A673 (cell line): ENCODE results near the gene FBXW4. TPM values are rescaled to one million over a fixed set of nuclear protein-coding genes. Genes with fewer than 3 reads are reported as not detected.
"Not testable (repeated sequence)": the region's sequence is repeated elsewhere in the genome, so short reads cannot be mapped to it uniquely, and the experiment has no call there.

Experiments used
- BruUV-seq: library from RNA; stranded (reverse); fragments of 400-500 nt; replicated peaks from 2 replicates; lab custom pipeline; 2021; lab: Mats Ljungman, UMichigan
- CTCF ChIA-PET: fragments of 300-600 bp; sonication (Branson Sonifier 250); formaldehyde crosslinking; loops from one replicate; lab custom pipeline; 2022; ENCODE audit warnings: antibody characterized with exemption; lab: Charles Lee
- POLR2A ChIA-PET: fragments of 300-600 bp; sonication (Branson Sonifier 250); formaldehyde crosslinking; loops from one replicate; lab custom pipeline; 2022; ENCODE audit warnings: antibody characterized with exemption; ENCODE audit not compliant: low non-redundant PET; lab: Charles Lee
- DNase-seq: peaks from one replicate; pipeline ENCODE4 v3.0.0-alpha.2; 2015; ENCODE audit warnings: low spot score
- H3K27ac ChIP-seq: fragments of 200-600 bp; sonication (generic); 2 replicates; pipeline ENCODE4 v1.5.1; 2016; ENCODE audit warnings: mixed run types, low read depth, mild to moderate bottlenecking, mixed read lengths, antibody characterized with exemption, low read length; ENCODE audit not compliant: poor library complexity, severe bottlenecking
- H3K27me3 ChIP-seq: fragments of 200-600 bp; sonication (generic); replicated peaks from 2 replicates; pipeline ENCODE4 v1.6.1; 2017; ENCODE audit warnings: mixed run types, low read depth, mild to moderate bottlenecking, mixed read lengths, antibody characterized with exemption, low read length; ENCODE audit not compliant: insufficient read depth, poor library complexity
- H3K36me3 ChIP-seq: fragments of 200-600 bp; sonication (generic); 2 replicates; pipeline ENCODE4 v1.6.1; 2016; ENCODE audit warnings: mixed run types, mild to moderate bottlenecking, mixed read lengths, antibody characterized with exemption, low read length; ENCODE audit not compliant: insufficient read depth, poor library complexity, severe bottlenecking
- H3K4me1 ChIP-seq: fragments of 200-600 bp; sonication (generic); 2 replicates; pipeline ENCODE4 v1.6.1; 2017; ENCODE audit warnings: mixed run types, mild to moderate bottlenecking, mixed read lengths, antibody characterized with exemption, low read length; ENCODE audit not compliant: insufficient read depth, poor library complexity, severe bottlenecking
- H3K4me3 ChIP-seq: fragments of 200-600 bp; sonication (generic); 2 replicates; pipeline ENCODE4 v1.5.1; 2016; ENCODE audit warnings: low read depth, mixed run types, mild to moderate bottlenecking, mixed read lengths, low read length; ENCODE audit not compliant: poor library complexity, severe bottlenecking
- H3K9me3 ChIP-seq: fragments of 200-600 bp; sonication (generic); 2 replicates; pipeline ENCODE4 v1.6.1; 2016; ENCODE audit warnings: mixed run types, low read depth, mild to moderate bottlenecking, mixed read lengths, antibody characterized with exemption, low read length; ENCODE audit not compliant: poor library complexity, severe bottlenecking
- CTCF ChIP-seq: fragments of 300-800, 200-600 bp; sonication (generic); conservative IDR thresholded peaks from 2 replicates; pipeline ENCODE4 v1.5.1; 2017; ENCODE audit warnings: low read depth, mild to moderate bottlenecking, antibody characterized with exemption, low read length, moderate library complexity, mixed read lengths
- EZH2 ChIP-seq: fragments of 200-600 bp; sonication (generic); IDR thresholded peaks from 2 replicates; pipeline ENCODE4 v1.6.1; 2017; ENCODE audit warnings: borderline replicate concordance, low read depth, mild to moderate bottlenecking, mixed read lengths, antibody characterized with exemption, low read length; ENCODE audit not compliant: poor library complexity, severe bottlenecking
- intact Hi-C: fragments of 100-400 bp; cut with micrococcal nuclease; formaldehyde crosslinking; loops from one replicate; pipeline ENCODE4 v1.10.0; 2022; ENCODE audit not compliant: unreplicated experiment
- total RNA-seq: library from RNA; stranded (reverse); gene quantifications from 2 replicates; pipeline ENCODE4 v1.2.3, GENCODE V29; 2021

The FBXW4 gene
- total RNA-seq, 1 experiment from 2014 or later: 19.5 TPM

GRCh38 chr10:101644002-101644401 is 51.0 kb downstream of the FBXW4 start:
- no peak for DNase-seq
- H3K4me3 ChIP-seq: no peak overlapping the region
- intact Hi-C loops: no loop called here
- TF ChIP-seq EZH2 (no peak), CTCF (no peak)
- H3K27me3 ChIP-seq: no peaks in the 10 kb centered on the region
- no TSS peak for BruUV-seq
- no peak overlapping the region for H3K27ac ChIP-seq
- ChIA-PET CTCF (no interaction called here), POLR2A (no interaction called here)
- H3K9me3 ChIP-seq: no peaks in the 10 kb centered on the region
- no peaks in the 10 kb centered on the region for H3K4me1 ChIP-seq
- no peaks in the 10 kb centered on the region for H3K36me3 ChIP-seq

GRCh38 chr10:101643546-101643945 is 51.4 kb downstream of the FBXW4 start:
- BruUV-seq: no TSS peak
- TF ChIP-seq CTCF: no peak
- no peak for TF ChIP-seq EZH2
- no peaks in the 10 kb centered on the region for H3K9me3 ChIP-seq
- ChIA-PET CTCF (no interaction called here), POLR2A (no interaction called here)
- no peak overlapping the region for H3K27ac ChIP-seq
- H3K36me3 ChIP-seq: no peaks in the 10 kb centered on the region
- no peak overlapping the region for H3K4me3 ChIP-seq
- DNase-seq: no peak
- intact Hi-C loops: no loop called here
- no peaks in the 10 kb centered on the region for H3K4me1 ChIP-seq
- no peaks in the 10 kb centered on the region for H3K27me3 ChIP-seq

GRCh38 chr10:101639141-101639900 is 55.6 kb downstream of the FBXW4 start:
- POLR2A ChIA-PET: no interaction called here
- no peaks in the 10 kb centered on the region for H3K27me3 ChIP-seq
- intact Hi-C loops: no loop called here
- CTCF ChIA-PET: no interaction called here
- H3K36me3 ChIP-seq: no peaks in the 10 kb centered on the region
- no peak for DNase-seq
- H3K27ac ChIP-seq: no peak overlapping the region
- TF ChIP-seq EZH2 (no peak), CTCF (no peak)
- no peaks in the 10 kb centered on the region for H3K9me3 ChIP-seq
- no peaks in the 10 kb centered on the region for H3K4me1 ChIP-seq
- BruUV-seq: no TSS peak
- H3K4me3 ChIP-seq: no peak overlapping the region

GRCh38 chr10:101633510-101633909 is 61.5 kb downstream of the FBXW4 start:
- intact Hi-C loops, H3K4me1 ChIP-seq, BruUV-seq, CTCF ChIA-PET, DNase-seq, H3K27me3 ChIP-seq, H3K36me3 ChIP-seq, H3K9me3 ChIP-seq, H3K27ac ChIP-seq, POLR2A ChIA-PET, H3K4me3 ChIP-seq: not testable (repeated sequence)
